AG10803 (cell line): Measurements from ENCODE around the gene KCNH4.
A peak's percentile ranks its signal among the peaks of the same experiment; 100 is the strongest.
"Not testable (repeated sequence)": the region's sequence is repeated elsewhere in the genome, so short reads cannot be mapped to it uniquely, and the experiment has no call there.

Experiments used
- DNase-seq: peaks from one replicate; pipeline ENCODE4 v3.0.0; 2010; ENCODE audit warnings: low read depth
- H3K4me3 ChIP-seq: 2 replicates; pipeline ENCODE4 v1.5.1; 2011; ENCODE audit warnings: mild to moderate bottlenecking, low read length, control low read depth
- TF ChIP-seq, protein P1 (sequence below): conservative IDR thresholded peaks from 2 replicates; pipeline ENCODE4 v1.5.1; 2011; ENCODE audit warnings: mild to moderate bottlenecking, low read length, control low read depth, inconsistent platforms

The KCNH4 gene

GRCh38 chr17:42180922-42181850, at the start of gene KCNH4:
TSS of gene KCNH4 (minus strand) at chr17:42181142. CDS start at chr17:42180945, 197 bp downstream.
- peak; percentile 58 for DNase-seq
- no peak within 1 kb of the TSS; the same call in 1 of the 2 replicates for H3K4me3 ChIP-seq
- TF ChIP-seq, protein P1, sequence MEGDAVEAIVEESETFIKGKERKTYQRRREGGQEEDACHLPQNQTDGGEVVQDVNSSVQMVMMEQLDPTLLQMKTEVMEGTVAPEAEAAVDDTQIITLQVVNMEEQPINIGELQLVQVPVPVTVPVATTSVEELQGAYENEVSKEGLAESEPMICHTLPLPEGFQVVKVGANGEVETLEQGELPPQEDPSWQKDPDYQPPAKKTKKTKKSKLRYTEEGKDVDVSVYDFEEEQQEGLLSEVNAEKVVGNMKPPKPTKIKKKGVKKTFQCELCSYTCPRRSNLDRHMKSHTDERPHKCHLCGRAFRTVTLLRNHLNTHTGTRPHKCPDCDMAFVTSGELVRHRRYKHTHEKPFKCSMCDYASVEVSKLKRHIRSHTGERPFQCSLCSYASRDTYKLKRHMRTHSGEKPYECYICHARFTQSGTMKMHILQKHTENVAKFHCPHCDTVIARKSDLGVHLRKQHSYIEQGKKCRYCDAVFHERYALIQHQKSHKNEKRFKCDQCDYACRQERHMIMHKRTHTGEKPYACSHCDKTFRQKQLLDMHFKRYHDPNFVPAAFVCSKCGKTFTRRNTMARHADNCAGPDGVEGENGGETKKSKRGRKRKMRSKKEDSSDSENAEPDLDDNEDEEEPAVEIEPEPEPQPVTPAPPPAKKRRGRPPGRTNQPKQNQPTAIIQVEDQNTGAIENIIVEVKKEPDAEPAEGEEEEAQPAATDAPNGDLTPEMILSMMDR, result peak; percentile 48

DNA sequence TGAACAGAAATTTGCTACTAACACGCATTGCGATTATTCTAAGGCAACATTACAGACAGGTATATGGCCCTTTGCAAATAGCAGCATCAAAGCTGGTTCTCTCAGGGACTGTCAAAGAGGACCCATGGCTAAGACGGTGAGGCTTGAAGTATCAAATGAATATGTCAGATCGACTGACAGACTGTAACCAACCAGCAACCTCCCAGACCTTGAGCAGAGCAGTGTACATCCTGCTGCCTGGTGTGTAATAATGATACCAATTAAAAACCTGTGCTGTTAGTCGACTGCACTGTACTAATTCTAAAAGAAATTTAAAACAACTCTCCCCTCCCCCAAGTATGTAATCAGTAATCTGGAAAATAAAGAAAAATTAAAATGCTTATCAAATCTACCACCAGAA, 49.3 kb upstream of the KCNH4 start:
- TF ChIP-seq, protein P1, result no peak
- DNase-seq, result no peak
- no peak overlapping the region for H3K4me3 ChIP-seq

DNA sequence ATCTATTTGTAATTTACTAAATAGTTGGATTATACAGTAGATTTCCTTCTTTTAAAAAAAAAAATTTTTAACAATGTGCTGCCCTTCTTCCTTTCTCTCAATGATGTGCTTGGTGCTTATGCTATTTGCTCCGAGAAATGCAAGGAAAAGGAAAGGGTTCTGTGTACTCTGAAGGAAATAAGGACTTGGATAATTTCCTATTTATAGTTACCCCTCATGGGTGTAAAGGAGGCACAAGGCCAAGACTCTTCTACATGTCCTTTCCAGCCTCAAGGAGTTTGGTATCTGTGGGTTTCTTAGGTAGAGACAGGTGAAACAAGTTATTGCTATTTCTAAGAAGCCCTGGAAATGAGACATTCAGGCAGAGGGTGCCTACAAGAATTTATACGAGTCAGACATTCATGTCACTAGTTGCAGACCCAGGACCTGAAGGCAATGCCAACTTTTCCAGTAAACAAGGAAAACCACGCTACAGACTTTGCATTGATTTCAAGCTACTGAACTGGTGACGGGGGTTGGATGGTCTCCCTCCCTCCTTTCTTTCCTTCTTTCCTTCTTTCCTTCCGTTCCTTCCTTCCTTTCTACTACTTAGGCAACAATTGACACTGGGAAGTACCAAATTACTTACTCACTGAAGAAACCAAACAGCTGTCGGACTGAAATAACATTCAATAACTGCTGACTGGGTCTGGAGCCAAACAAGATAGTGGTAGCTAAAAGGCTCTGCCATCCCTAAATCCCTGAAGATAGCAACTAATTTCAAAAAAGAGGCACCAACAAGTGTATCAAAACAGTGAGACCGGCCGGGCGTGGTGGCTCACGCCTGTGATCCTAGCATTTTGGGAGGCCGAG, 47.1 kb upstream of the KCNH4 start:
- no peak overlapping the region for H3K4me3 ChIP-seq
- TF ChIP-seq, protein P1, result no peak
- no peak for DNase-seq

DNA sequence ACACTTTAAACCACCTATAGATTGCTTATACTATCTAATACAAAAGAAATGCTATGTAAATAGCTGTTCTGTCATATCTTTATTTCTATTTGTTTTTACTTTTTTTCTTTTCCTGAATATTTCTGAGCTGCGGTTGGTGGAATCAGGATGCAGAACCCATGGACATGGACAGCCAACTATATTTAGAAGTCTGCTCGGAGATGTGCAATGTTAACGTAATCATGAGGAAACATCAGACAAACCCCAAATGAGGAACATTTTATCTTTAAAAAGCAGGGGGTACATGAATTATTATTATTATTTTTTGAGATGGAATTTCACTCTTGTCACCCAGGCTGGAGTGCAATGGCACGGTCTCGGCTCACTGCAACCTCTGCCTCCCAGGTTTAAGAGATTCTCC, 44.7 kb upstream of the KCNH4 start:
- no peak for DNase-seq
- TF ChIP-seq, protein P1, result no peak
- no peak overlapping the region for H3K4me3 ChIP-seq

DNA sequence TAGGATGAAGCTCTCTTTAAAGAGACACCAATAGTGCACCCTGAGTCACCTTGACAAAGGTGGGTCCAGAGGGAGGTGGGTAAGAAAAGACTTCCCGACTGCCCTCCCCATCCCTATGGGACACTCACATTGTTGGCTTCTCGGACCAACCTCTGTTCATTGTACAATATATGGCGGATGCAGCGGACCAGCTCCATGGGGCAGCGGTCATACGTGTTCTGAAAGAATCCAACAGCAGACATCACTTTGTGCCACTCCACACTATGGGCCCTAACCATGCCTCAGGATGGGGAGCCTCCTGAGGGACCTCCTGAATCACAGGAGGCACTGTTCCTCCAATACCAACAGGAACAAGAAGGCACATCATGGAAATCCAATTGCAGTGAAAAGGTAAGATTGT, 43.7 kb upstream of the KCNH4 start:
- TF ChIP-seq, protein P1, result no peak
- H3K4me3 ChIP-seq, result no peak overlapping the region
- no peak for DNase-seq

- peak; percentile 45 for DNase-seq
- TF ChIP-seq, protein P1, result peak; percentile 66
- no peak overlapping the region for H3K4me3 ChIP-seq
These were observed 41.2 kb upstream of the KCNH4 start for GRCh38 chr17:42221886-42222745.

GRCh38 chr17:42219280-42219679, 38.3 kb upstream of the KCNH4 start:
- DNase-seq, H3K4me3 ChIP-seq: not testable (repeated sequence)
